Mesenchymal stem cell (in vitro differentiated cells and primary cell): ENCODE results near the gene PRADC1.

ENCODE experiments used
- DNase-seq: peaks from one replicate; pipeline ENCODE4 v3.0.0-alpha.2; 2013
- H2AFZ ChIP-seq: one replicate; pipeline ENCODE4 v1.6.1; 2013; ENCODE audit warnings: low read depth, mild to moderate bottlenecking, control low read depth, inconsistent platforms, low read length, moderate library complexity
- H2AK5ac ChIP-seq: 2 replicates; pipeline ENCODE4 v1.6.1; 2013; ENCODE audit warnings: low read length, moderate library complexity, mild to moderate bottlenecking, inconsistent platforms; ENCODE audit not compliant: severe bottlenecking
- H2BK120ac ChIP-seq: one replicate; pipeline ENCODE4 v1.6.1; 2013; ENCODE audit warnings: low read depth, mild to moderate bottlenecking, inconsistent platforms, low read length, moderate library complexity
- H2BK12ac ChIP-seq, 2 experiments: one replicate each; pipeline ENCODE4 v1.6.1; 2013; ENCODE audit warnings: inconsistent platforms in 2 of 2, low read length in 2 of 2, mild to moderate bottlenecking in 2 of 2, moderate library complexity in 2 of 2, control low read depth in 1 of 2
- H2BK15ac ChIP-seq: one replicate; pipeline ENCODE4 v1.6.1; 2013; ENCODE audit warnings: mild to moderate bottlenecking, low read depth, inconsistent platforms; ENCODE audit not compliant: poor library complexity, severe bottlenecking
- H2BK5ac ChIP-seq: 2 replicates; pipeline ENCODE4 v1.6.1; 2013; ENCODE audit warnings: low read depth, mild to moderate bottlenecking, low read length, control low read depth, inconsistent platforms; ENCODE audit not compliant: poor library complexity, severe bottlenecking
- H3K14ac ChIP-seq, 2 experiments: one replicate each; pipeline ENCODE4 v1.6.1; 2013; ENCODE audit warnings: inconsistent platforms in 2 of 2, low read length in 2 of 2, control low read depth in 1 of 2, mild to moderate bottlenecking in 1 of 2, moderate library complexity in 1 of 2
- H3K18ac ChIP-seq, 2 experiments: one replicate each; pipeline ENCODE4 v1.6.1; 2013; ENCODE audit warnings: inconsistent platforms in 2 of 2, low read length in 2 of 2, control low read depth in 1 of 2, low read depth in 1 of 2, mild to moderate bottlenecking in 1 of 2
- H3K23ac ChIP-seq, 2 experiments: one replicate each; pipeline ENCODE4 v1.6.1; 2013; ENCODE audit warnings: inconsistent platforms in 2 of 2, low read length in 2 of 2, mild to moderate bottlenecking in 2 of 2, moderate library complexity in 2 of 2, control low read depth in 1 of 2
- H3K27ac ChIP-seq: 2 replicates; pipeline ENCODE4 v1.5.1; 2013; ENCODE audit warnings: mild to moderate bottlenecking, moderate library complexity, low read length, control low read depth, inconsistent platforms; ENCODE audit not compliant: poor library complexity, severe bottlenecking
- H3K27me3 ChIP-seq, 2 experiments: 2 replicates each; pipeline versions ENCODE4 v1.6.1 to v1.7.0; 2013; ENCODE audit warnings: low read length in 2 of 2, mild to moderate bottlenecking in 2 of 2, moderate library complexity in 2 of 2, control low read depth in 1 of 2, inconsistent platforms in 1 of 2; ENCODE audit not compliant: control insufficient read depth in 1 of 2, insufficient read depth in 1 of 2
- H3K36me3 ChIP-seq, 2 experiments: 2 replicates each; pipeline versions ENCODE4 v1.6.1 to v1.7.0; 2013; ENCODE audit warnings: low read length in 2 of 2, control low read depth in 1 of 2, inconsistent platforms in 1 of 2, low read depth in 1 of 2, mild to moderate bottlenecking in 1 of 2; ENCODE audit not compliant: insufficient read depth in 2 of 2, control insufficient read depth in 1 of 2
- H3K4ac ChIP-seq, 2 experiments: one replicate each; pipeline ENCODE4 v1.6.1; 2013; ENCODE audit warnings: inconsistent platforms in 2 of 2, low read length in 2 of 2, mild to moderate bottlenecking in 2 of 2, moderate library complexity in 2 of 2, control low read depth in 1 of 2, low read depth in 1 of 2
- H3K4me1 ChIP-seq: 2 replicates; pipeline ENCODE4 v1.6.1; 2013; ENCODE audit warnings: low read depth, low read length, control low read depth; ENCODE audit not compliant: control insufficient read depth, insufficient read depth
- H3K4me2 ChIP-seq: 2 replicates; pipeline ENCODE4 v1.6.1; 2013; ENCODE audit warnings: low read length, mild to moderate bottlenecking, inconsistent platforms; ENCODE audit not compliant: poor library complexity, severe bottlenecking
- H3K4me3 ChIP-seq, 2 experiments: 2 replicates each; pipeline versions ENCODE4 v1.5.1 to v1.7.0; 2013; ENCODE audit warnings: low read length in 2 of 2, mild to moderate bottlenecking in 2 of 2, control low read depth in 1 of 2, low read depth in 1 of 2; ENCODE audit not compliant: insufficient read depth in 1 of 2
- H3K79me1 ChIP-seq: replicated peaks from 2 replicates; pipeline ENCODE4 v1.6.1; 2013; ENCODE audit warnings: mild to moderate bottlenecking, control low read depth, low read length, inconsistent platforms; ENCODE audit not compliant: poor library complexity, severe bottlenecking
- H3K9ac ChIP-seq: 2 replicates; pipeline ENCODE4 v1.7.0; 2013; ENCODE audit warnings: mild to moderate bottlenecking, low read length, moderate library complexity
- H3K9me3 ChIP-seq: 2 replicates; pipeline ENCODE4 v1.7.0; 2013; ENCODE audit warnings: mild to moderate bottlenecking, low read length; ENCODE audit not compliant: control insufficient read depth
- H4K8ac ChIP-seq: one replicate; pipeline ENCODE4 v1.6.1; 2013; ENCODE audit warnings: inconsistent platforms, mild to moderate bottlenecking, low read length, moderate library complexity
- H4K91ac ChIP-seq: one replicate; pipeline ENCODE4 v1.6.1; 2013; ENCODE audit warnings: mild to moderate bottlenecking, low read length, inconsistent platforms
- WGBS: methylation state at CpG from one replicate; pipeline ENCODE4 v1.1.7; 2013; ENCODE audit warnings: mixed read lengths; 5-methylcytosine and 5-hydroxymethylcytosine counted together

PRADC1 gene

DNA sequence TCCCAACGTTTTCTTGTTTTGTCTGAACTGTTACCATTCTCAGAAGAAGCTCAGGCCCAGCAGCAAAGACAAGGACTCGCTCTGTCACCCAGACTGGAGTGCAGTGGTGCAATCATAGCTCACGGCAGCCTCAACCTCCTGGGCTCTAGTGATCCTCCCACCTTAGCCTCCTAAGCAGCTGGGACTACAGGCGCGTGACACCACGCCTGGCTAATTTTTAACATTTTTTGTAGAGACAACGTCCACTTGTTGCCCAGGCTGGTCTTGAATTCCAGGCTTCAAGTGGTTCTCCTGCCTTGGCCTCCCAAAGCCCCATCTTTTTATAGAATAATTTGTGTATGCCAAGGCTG, 21.0 kb downstream of the PRADC1 start:
- no peak overlapping the region for H2AK5ac ChIP-seq
- peaks cover 7% of the 10 kb centered on the region for H3K79me1 ChIP-seq
- H3K18ac ChIP-seq, result no peak overlapping the region
- WGBS, result 88% methylated on average over 4 of the region's 7 CpGs
- H2BK5ac ChIP-seq, result no peak overlapping the region
- H2BK120ac ChIP-seq, result no peak overlapping the region
- H3K36me3 ChIP-seq, result no peaks in the 10 kb centered on the region
- no peak overlapping the region for H2AFZ ChIP-seq
- no peak overlapping the region for H2BK12ac ChIP-seq
- no peak overlapping the region for H4K8ac ChIP-seq
- no peak overlapping the region for H3K27ac ChIP-seq
- H3K9me3 ChIP-seq, result no peaks in the 10 kb centered on the region
- peak overlapping the region; percentile 45 for H3K9ac ChIP-seq
- DNase-seq, result no peak
- no peak overlapping the region for H3K23ac ChIP-seq
- H3K4me3 ChIP-seq, result no peak overlapping the region
- no peak overlapping the region for H3K4ac ChIP-seq
- H2BK15ac ChIP-seq, result no peak overlapping the region
- no peak overlapping the region for H3K14ac ChIP-seq
- peaks cover 10% of the 10 kb centered on the region for H3K4me1 ChIP-seq
- no peak overlapping the region for H4K91ac ChIP-seq
- no peak overlapping the region for H3K4me2 ChIP-seq
- peaks cover 11 to 19% of the 10 kb centered on the region in 2 experiments for H3K27me3 ChIP-seq

DNA sequence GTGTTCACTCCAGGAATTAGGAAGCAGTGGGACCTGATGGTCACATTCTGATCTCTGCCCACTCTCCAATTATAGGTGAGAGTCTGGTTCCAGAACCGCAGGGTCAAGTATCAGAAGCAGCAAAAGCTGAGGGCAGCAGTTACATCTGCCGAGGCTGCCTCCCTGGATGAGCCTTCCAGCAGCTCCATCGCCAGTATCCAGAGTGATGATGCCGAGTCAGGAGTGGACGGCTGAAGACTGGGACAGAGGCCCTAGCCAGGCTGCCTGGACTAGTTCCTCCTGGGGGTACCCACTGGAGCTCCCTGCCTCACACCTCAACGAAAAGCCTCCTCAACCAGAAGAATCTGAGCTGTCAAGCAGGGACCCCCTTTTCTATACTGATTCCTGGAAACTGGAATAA, 22.3 kb downstream of the PRADC1 start:
- no peak overlapping the region for H2AFZ ChIP-seq
- H4K91ac ChIP-seq, result no peak overlapping the region
- no peak overlapping the region for H2BK120ac ChIP-seq
- H3K4me1 ChIP-seq, result peaks cover 10% of the 10 kb centered on the region
- no peak overlapping the region for H3K27ac ChIP-seq
- peaks cover 3% of the 10 kb centered on the region for H3K79me1 ChIP-seq
- H2BK5ac ChIP-seq, result no peak overlapping the region
- no peak overlapping the region for H3K4ac ChIP-seq
- H3K9me3 ChIP-seq, result no peaks in the 10 kb centered on the region
- peaks cover 22 to 27% of the 10 kb centered on the region in 2 experiments for H3K27me3 ChIP-seq
- H3K23ac ChIP-seq, result no peak overlapping the region
- no peak overlapping the region for H3K18ac ChIP-seq
- no peak overlapping the region for H3K4me2 ChIP-seq
- no peak overlapping the region for H3K14ac ChIP-seq
- no peak overlapping the region for H3K4me3 ChIP-seq
- H2BK15ac ChIP-seq, result no peak overlapping the region
- WGBS, result 90% methylated on average over 5 of the region's 6 CpGs
- no peak overlapping the region for H3K9ac ChIP-seq
- H2BK12ac ChIP-seq, result no peak overlapping the region
- no peak overlapping the region for H2AK5ac ChIP-seq
- H3K36me3 ChIP-seq, result no peaks in the 10 kb centered on the region
- no peak overlapping the region for H4K8ac ChIP-seq
- no peak for DNase-seq

DNA sequence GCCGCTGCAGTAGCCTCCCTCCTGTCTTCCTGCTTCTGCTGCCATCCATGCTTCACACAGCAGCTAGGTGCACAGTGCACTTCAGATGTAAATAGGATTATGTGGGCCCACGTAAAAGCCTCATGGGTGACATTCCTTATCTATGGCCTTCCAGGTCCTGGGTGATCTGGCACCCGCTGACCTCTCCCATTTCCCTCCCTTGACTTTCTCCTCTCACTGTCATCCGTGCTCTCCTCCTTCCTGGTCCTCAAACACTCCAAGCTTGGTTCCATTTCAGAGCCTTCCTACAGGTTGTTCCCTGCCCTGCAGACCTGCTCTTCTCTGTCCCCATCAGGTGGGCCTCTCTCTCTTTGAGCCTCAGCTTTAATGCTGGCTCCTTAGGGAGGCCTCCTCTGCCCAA, 23.0 kb downstream of the PRADC1 start:
- H3K4ac ChIP-seq, result no peak overlapping the region
- H3K14ac ChIP-seq, result no peak overlapping the region
- 80% methylated on average over 4 of the region's 4 CpGs for WGBS
- H3K9me3 ChIP-seq, result no peaks in the 10 kb centered on the region
- no peak overlapping the region for H3K4me2 ChIP-seq
- H4K91ac ChIP-seq, result no peak overlapping the region
- H2BK120ac ChIP-seq, result no peak overlapping the region
- H3K79me1 ChIP-seq, result no peaks in the 10 kb centered on the region
- no peak overlapping the region for H2AK5ac ChIP-seq
- peaks cover 9% of the 10 kb centered on the region for H3K4me1 ChIP-seq
- H2BK12ac ChIP-seq, result no peak overlapping the region
- H3K23ac ChIP-seq, result no peak overlapping the region
- no peak overlapping the region for H3K27ac ChIP-seq
- no peaks in the 10 kb centered on the region for H3K36me3 ChIP-seq
- no peak overlapping the region for H4K8ac ChIP-seq
- H3K27me3 ChIP-seq, result peaks cover 29 to 33% of the 10 kb centered on the region in 2 experiments
- no peak overlapping the region for H2BK15ac ChIP-seq
- DNase-seq, result no peak
- H2AFZ ChIP-seq, result no peak overlapping the region
- no peak overlapping the region for H2BK5ac ChIP-seq
- H3K9ac ChIP-seq, result no peak overlapping the region
- H3K4me3 ChIP-seq, result no peak overlapping the region
- H3K18ac ChIP-seq, result no peak overlapping the region

DNA sequence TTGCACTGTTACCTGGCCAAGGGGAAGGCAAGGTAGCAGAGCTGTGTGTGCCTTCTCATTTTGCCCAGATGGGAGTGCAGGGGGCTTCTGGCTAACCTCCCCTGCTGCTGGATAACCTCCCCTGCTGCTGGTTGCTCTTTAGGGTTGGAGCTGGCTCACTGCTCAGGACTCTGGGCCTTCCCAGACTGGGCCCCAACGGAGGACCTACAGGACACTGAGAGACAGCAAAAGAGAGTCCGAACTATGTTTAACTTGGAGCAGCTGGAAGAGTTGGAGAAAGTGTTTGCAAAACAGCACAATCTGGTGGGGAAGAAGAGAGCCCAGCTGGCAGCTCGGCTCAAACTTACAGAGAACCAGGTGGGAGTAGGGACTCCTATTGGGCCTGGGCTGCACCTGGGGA, 24.8 kb downstream of the PRADC1 start:
- no peak for DNase-seq
- H2BK12ac ChIP-seq, result no peak overlapping the region
- no peak overlapping the region for H3K27ac ChIP-seq
- H3K23ac ChIP-seq, result no peak overlapping the region
- no peak overlapping the region for H3K18ac ChIP-seq
- no peak overlapping the region for H3K4me3 ChIP-seq
- no peak overlapping the region for H2BK5ac ChIP-seq
- H2AK5ac ChIP-seq, result no peak overlapping the region
- no peak overlapping the region for H3K4me2 ChIP-seq
- no peak overlapping the region for H3K9ac ChIP-seq
- no peak overlapping the region for H2BK15ac ChIP-seq
- H2AFZ ChIP-seq, result no peak overlapping the region
- H3K4ac ChIP-seq, result no peak overlapping the region
- H4K91ac ChIP-seq, result no peak overlapping the region
- H4K8ac ChIP-seq, result no peak overlapping the region
- no peaks in the 10 kb centered on the region for H3K9me3 ChIP-seq
- H3K4me1 ChIP-seq, result peaks cover 5% of the 10 kb centered on the region
- H2BK120ac ChIP-seq, result no peak overlapping the region
- no peak overlapping the region for H3K14ac ChIP-seq
- 71% methylated on average over 3 of the region's 3 CpGs for WGBS
- H3K36me3 ChIP-seq, result no peaks in the 10 kb centered on the region
- peaks cover 42 to 48% of the 10 kb centered on the region in 2 experiments for H3K27me3 ChIP-seq
- no peaks in the 10 kb centered on the region for H3K79me1 ChIP-seq
